NCI-H1436 (cell line): ENCODE data around the gene CORIN.

Experiments
- DNase-seq: peaks from one replicate; lab custom pipeline; 2025; lab: John Stamatoyannopoulos, UW

The CORIN gene, protein sequence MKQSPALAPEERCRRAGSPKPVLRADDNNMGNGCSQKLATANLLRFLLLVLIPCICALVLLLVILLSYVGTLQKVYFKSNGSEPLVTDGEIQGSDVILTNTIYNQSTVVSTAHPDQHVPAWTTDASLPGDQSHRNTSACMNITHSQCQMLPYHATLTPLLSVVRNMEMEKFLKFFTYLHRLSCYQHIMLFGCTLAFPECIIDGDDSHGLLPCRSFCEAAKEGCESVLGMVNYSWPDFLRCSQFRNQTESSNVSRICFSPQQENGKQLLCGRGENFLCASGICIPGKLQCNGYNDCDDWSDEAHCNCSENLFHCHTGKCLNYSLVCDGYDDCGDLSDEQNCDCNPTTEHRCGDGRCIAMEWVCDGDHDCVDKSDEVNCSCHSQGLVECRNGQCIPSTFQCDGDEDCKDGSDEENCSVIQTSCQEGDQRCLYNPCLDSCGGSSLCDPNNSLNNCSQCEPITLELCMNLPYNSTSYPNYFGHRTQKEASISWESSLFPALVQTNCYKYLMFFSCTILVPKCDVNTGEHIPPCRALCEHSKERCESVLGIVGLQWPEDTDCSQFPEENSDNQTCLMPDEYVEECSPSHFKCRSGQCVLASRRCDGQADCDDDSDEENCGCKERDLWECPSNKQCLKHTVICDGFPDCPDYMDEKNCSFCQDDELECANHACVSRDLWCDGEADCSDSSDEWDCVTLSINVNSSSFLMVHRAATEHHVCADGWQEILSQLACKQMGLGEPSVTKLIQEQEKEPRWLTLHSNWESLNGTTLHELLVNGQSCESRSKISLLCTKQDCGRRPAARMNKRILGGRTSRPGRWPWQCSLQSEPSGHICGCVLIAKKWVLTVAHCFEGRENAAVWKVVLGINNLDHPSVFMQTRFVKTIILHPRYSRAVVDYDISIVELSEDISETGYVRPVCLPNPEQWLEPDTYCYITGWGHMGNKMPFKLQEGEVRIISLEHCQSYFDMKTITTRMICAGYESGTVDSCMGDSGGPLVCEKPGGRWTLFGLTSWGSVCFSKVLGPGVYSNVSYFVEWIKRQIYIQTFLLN

DNA sequence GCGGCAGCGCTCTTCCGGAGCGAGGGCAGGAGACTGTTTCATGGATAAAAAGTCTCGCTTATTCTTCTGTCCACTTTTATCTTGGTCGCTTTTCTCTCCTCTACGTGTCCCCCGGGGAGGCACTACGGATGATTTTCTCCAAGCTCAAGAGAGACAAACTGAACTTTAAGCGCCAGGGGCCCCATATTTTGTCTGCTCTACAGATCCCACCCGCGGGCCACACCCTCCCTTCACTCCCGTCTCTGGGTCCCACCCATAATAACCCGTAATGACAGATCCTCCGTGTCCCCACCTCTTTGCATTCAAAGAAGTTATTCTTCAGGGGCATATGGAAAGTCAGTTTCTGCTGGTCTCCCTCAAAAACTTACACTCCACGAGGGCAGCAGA, at the start of gene CORIN:
TSS of gene CORIN (minus strand) at position 160 of the 387 bp plus-strand sequence. CDS start at position 42, 118 bp downstream.
- DNase-seq = no peak

DNA sequence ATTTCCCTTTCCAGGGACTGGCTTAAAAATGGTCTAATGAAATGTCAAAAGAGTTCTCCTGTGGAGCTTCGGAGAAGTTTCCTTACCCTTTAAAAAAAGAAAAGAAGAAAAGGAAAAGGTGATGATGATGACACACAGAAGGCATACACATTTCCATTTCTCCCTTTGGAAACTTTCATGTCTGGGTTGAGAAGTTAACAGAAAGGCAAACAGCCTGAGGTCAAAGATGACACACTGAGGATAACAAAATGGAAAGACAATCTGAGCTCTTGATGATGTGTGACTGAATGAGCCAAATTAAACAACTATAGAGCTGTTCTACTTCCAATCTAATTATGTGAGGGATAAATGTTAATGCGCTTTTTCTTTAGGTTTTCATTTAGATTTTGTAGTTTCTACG, 44.4 kb upstream of the CORIN start:
- no peak for DNase-seq

DNA sequence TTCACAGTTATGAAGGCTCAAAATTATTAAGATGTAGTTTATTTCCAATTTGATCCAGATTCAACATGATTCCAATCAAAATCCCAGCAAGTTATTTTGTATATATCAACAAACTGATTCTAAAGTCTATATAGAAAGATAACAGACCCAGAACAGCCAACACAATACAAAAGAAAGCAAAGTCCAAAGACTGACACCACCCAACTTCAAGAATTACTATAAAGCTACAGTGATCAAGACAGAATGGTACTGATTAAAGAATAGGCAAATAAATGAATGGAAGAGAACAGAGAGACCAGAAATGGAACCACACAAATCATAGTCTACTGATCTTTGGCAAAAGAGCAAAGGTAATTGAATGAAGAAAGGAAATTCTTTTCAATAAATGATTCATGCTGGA, 41.6 kb upstream of the CORIN start:
- DNase-seq = no peak

DNA sequence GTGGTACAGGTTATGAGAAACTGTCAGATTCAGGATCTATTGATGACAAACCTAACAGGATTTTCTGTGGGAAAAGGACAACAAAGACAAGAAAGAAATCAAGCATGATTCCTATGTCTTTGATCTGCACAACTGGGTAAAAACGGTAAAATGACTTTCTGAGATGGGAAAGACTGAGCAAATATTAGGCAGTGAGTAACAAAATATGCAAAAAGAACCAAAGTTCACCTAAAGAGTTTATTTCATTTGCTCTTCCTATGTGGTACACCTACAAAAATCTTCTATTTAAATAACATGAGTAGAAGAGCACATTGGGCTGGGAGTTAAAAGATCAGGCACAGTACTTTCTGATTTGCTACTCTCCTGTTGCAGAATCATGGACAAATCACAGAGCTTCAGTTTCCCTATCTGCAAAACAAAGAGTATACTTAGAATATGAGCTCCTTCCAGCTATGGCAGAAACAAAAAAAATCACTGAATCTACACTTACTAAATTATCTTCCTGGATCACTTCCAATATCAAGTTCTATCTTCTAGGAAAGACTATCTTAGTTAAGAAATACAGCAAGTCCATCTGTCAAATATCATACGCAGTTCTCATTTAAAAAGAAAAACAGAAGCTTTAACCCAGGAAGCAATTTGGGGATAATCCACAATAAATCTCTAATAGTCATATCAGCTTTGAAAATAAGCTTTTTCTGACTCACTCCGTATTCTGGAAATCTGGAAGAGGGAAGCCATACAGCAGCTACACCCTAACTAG, 39.1 kb upstream of the CORIN start:
- DNase-seq = no peak

DNA sequence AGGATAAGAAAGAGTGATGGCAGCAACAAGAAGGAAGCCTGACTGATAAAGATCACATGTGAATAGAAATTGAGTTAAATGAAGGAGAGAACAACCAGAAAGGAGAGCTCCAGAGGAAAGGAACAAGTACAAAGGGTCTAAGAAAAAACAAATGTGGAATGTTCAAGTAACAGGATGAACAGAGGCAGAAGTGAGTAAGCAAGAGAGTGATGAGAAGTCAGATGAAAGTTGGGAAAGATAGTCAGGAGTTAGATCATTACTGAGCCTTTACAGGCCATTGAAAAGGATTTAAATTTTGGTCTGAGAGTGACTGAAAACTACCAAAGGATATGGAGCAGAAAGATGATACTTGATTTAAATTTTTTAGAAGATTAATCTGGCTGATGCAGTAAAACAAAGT, 38.4 kb upstream of the CORIN start:
- DNase-seq = no peak

DNA sequence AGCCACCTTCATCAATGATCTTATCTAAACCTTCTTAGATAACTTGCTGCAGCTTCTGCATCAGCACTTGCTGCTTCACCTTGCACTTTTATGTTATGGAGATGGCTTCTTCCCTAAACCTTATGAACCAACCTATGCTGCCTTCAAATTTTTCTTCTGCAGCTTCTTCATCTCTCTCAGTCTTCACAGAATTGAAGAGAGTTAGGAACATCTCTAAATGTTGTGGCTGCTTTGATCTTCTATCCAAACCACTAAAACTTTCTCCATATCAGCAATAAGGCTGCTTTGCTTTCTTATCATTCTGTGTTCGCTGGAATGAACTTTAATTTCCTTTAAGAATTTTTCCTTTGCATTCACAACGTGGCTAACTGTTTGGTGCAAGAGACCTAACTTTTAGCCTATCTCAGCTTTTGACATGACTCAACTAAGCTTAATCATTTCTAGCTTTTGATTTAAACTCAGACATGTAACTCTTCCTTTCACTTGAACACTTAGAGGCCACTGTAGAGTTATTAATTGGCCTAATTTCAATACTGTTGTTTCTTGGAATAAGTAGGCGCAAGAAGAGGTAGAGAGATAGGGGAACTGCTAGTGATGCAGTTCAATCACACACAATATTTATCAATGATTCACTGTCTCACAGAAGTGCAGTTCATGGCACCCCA, 36.1 kb upstream of the CORIN start:
- DNase-seq = no peak

DNA sequence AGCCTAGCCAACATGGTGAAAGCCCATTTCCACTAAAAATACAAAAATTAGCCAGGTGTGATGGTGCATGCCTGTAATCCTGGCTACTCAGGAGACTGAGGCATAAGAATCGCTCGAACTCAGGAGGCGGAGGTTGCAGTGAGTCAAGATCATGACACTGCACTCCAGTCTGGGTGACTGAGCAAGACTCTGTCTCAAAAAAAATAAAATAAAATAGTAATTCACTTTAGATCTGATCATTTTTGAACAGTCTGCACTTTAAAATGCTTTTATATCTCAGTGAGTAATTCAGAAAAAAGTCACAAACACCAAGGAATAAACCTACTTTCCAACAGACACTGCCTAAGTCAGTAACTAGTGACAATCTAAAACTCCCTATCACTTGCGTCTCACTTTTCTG, 25.6 kb upstream of the CORIN start:
- no peak for DNase-seq

DNA sequence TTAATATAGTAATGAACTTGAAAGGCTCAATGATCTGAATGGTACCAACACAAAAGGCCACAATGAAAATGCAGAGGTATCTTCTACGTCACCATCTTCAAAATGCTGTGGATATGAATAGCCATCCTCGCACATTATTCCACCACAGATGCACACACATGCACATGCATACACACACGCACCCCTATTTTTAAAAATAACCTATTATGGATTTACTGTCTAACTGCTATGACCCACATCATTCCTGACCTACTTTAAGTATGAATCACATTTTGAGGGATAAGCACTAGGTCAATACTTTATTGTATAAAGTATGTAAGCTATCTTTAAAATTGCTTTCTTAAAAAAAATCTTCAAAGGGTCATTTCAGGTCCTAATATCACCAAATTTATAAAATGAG, 24.4 kb upstream of the CORIN start:
- DNase-seq = no peak

DNA sequence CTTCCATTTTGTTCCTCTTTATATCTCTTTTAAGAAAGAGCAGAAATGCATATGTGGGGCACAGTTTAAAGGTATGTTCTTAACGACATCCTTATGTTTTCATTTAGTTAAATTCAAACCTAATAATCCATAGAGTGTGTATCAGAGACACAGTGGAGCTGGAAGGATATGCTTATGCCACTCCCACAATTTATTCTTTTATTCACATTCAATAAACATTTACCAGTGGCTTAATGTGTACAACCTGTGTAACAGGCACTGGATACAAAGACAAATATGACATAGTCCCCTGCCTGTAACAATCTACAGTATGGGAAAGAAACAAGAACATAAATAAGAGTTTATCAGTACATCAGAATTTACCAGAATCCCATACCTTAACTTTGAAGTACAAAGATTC, 22.4 kb upstream of the CORIN start:
- no peak for DNase-seq

DNA sequence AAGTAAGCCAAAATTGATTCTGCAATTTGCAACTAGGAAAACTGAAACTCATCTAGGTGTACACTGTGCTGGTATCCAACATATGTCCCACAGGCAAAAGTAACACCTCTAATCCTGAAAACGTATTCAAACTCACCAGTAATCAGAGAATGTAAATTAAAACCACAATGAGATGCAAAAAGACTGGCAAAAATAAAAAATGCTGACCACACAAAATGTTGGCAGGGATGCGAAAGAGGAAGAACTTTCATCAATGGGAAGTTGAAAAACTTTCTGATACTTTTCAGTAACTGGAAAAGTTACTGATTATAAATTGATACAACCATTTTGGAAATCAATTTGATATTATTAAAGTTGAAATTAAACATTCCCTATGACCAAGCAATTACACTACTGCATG, 20.1 kb upstream of the CORIN start:
- no peak for DNase-seq

DNA sequence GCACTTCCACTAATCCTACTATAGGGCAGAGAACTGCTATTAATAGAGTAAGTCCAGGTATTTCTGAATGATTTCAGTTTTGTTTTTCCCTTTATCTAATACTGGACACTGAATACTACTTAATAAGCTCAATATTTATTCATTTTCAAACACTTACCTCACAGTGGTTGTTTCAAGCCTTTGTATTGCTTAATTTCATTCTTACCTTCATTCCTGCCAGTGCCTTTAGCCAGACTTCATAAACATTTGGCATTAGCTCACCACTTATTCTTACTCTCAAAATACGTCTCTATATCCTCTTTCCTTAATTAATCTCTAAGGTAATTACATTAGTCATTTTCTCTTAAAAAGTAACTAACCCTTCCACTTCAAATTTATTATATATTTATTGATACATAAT, 18.8 kb upstream of the CORIN start:
- no peak for DNase-seq

DNA sequence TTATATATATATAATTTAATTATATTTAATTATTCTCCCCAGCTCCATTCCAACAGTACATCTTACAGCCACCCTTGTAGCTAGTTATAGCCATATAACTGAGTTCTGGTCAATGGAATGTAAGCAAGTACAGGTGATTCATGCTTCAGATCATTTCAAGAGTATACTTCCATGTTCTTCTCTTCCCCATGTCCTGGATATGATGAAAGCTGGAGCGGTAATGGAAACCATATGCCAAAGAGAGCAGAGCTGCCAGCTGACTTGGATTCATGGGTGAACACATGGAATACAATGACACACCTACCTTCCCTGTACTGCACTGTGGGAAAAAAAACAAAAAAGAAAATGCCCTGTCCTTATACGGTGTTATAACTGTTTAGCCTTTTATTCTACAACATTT, 17.5 kb upstream of the CORIN start:
- DNase-seq = no peak

DNA sequence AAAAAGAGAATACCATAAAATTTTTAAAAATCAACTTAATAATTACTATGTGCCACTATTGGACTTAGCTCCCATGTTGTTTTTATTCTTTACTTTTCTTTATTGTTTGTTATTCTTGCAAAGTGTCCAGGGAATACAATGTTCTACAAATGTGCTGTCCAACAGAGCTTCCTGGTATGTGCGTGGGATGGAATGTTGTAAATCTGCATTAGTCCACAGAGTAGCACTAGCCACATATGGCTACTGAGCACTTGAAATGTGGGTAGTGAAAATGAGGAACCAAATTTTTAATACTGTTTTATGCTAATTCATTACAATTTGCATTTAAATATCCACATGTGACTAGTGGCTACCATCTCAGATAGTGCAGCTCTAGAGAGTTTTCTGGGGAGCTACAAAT, 14.3 kb upstream of the CORIN start:
- no peak for DNase-seq

DNA sequence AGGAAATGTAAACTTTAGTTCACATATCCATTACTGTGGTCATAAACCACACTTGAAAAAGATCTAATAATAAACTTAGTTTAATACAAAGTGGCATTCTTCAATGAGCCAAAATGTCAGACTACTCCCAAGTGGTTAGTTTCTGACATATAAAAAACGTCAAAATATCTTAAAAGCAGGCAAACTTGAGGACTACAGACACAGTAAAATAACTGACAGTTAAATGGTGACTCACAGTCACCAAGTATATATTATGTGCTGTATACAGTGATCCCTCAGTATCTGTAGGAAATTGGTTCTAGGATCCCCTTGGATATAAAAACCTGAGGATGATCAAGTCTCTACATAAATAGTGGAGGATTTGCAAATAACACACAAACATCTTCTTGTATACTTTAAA, 11.6 kb upstream of the CORIN start:
- DNase-seq = no peak

DNA sequence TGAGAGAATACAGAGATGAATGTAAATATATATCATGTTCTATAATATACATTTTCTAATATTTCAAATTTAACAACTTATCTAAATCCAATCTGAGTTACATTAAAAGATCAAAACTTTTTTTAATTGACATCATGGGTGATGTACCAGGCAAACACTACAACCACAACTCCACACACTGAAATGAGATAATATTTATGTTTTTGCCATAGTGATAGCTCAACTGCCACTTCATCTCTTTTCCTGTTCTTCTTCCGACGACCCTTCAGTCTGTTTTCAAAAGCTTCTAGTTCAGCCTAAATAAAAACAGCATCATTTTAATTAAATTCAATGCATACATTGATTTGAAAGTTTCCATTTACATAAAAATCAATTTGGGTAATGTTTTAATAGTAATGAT, 10.2 kb upstream of the CORIN start:
- DNase-seq = no peak

DNA sequence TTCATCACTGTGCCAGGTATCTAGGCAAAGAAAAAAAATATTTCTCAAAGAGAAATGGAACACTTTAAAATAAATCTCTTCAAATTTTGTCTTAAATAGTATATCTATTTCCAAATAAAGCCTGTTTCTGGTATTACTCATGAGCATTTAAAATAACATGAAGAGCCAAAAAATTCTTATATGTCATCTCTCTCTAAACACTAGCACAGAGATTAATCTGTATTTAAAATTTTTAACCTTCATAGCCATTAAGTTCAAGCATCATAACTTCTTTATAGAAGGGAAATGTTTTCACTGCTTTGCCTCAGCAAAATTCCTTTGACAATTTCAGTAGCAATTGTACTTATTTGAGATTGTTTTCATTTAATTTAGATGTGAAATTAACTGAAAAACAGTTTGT, 5.1 kb upstream of the CORIN start:
- DNase-seq = no peak

DNA sequence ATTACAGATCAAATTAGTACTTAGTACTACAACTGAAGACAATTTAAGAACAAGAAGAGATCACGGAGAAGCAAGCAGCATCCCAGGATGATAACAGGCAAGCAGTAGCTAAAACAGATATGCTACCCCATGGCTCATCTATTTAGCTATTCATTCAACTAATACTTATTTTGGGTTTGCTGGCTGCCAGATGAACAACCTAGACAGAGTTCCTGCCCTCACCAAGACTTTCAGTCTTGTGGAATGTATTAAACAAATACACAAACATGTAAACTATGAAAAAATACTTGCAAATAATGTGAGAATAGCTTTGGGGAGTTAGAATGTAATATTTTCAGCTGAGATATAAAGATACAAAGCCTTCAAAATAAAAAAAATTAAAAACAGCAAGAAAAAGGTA, 2.4 kb upstream of the CORIN start:
- no peak for DNase-seq

DNA sequence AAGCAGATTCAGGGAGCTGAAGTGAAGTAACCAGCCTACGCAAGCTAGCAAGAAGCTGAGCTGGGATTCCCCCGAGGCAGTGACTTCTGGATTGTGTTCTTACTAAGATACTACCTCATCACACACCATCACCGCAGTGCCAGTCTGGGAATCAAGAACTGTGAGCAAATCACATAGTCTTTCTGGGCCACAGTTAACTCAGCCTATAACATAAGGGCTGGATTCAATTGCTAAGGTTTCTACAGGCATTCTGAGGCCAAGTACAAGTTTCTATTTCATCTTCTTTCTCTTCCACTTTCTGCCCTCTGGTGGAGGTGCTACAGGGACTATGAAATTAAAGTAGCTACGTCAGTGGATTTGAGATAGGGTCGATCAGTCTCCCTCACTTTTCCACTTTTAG, 1.4 kb upstream of the CORIN start:
- DNase-seq = no peak

DNA sequence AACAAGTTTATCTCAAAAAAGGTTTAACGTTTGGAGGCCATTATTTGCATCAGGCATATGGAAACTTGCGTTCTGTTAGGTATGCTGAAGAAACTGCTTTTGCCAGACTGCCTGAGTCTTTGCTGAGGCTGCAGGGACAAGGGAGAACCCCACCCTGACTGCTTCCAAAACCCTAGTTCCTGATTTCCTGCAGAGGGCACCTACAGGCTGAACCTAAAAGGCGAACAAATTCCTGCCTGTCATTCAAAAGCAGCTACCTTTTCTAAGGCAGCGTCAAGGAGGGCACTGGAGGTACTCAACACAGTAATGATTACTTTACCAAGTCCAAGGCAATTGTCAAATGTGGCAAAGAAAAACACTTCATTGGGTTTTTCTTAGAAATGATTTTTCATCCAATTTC, 578 bp upstream of the CORIN start:
- DNase-seq = no peak

DNA sequence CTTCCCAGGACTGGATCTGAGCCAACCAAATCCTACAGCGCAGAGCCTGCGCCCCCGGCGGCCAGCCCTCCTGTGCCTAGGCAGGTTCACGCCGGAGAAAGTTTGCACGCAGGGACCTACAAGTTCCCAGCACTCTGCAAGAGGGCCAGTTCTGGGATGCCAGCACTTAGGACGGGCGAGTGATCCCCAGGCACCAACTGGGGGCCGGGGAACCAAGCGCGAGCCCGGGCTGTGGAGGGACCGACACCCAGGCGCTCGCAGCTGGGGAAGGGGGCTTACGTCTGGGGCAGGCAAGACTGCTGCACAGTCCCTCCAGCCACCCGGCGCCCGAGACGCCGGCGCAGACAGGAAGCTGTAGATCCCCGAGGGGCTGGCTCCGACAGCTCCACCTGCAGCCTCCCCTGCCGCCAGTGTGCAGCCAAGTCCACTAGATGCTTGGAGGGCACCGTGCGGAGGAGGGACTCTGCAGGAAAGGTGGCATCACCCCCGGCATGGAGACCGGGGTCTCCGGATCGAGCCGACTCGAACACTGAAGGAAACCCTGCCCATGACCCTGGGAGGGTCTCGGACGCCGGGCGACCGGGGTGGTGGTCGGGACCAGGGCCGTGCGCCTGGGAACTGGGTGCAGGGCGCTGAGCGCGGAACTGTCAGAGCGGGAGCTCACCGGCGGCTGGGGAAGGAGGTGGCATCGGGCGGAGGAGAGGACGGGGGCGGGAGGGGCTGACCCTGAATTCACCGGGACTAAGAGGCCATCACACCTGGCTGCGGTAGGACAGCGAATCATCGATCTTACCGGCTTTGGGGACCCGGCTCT, 566 bp downstream of the CORIN start:
- peak; percentile 26 for DNase-seq

DNA sequence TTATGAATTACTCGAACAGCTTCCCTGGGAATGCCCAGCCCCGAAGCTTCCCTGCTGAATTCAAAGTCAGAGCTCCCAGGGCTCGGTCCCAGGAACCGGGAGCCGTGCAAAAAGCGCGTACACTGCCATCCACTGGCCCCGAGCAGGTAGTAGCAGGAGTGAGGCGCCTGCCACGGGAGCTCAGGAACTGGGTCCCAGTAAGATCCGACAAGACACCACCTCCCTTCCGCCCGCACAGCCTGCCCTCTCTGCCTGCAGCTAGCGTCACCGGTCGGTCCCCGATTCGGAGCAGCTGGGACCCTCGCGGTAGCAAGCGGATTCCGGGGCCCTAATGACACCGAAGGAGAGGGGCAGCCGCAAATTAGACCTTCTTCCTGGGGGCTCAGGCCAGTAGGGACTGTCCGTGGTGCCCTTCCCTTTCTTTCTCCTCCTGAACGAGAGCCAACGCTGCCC, 1.2 kb downstream of the CORIN start:
- DNase-seq = peak; percentile 49
